Subcutaneous adipose tissue (tissue), 4 donors: ENCODE measurements around the gene EDEM3. TPM values are rescaled to one million over a fixed set of nuclear protein-coding genes. Genes with fewer than 3 reads are reported as not detected.

Experiments
- CTCF ChIP-seq: fragments of 450-650 bp; IDR thresholded peaks from one replicate; pipeline ENCODE4 v1.5.1; 2016; ENCODE audit warnings: low read depth, mild to moderate bottlenecking, control low read depth, antibody characterized with exemption, moderate library complexity
- total RNA-seq, 4 donors: library from RNA; depleted of rRNA; stranded (reverse); fragments of >200 nt; gene quantifications; one replicate each; pipeline ENCODE4 v1.1.0, GENCODE V29; 2016

The EDEM3 gene
- total RNA-seq, 4 donors from 2014 or later: 29.6 to 66.4 (median 44.9) TPM

- no peak for TF ChIP-seq CTCF
Measured at GRCh38 chr1:184664661-184665060, 90.0 kb downstream of the EDEM3 start.

GRCh38 chr1:184664042-184664660 is 90.5 kb downstream of the EDEM3 start:
- TF ChIP-seq CTCF: no peak

- no peak for TF ChIP-seq CTCF
Measured at GRCh38 chr1:184661801-184662200, 92.9 kb downstream of the EDEM3 start.

- no peak for TF ChIP-seq CTCF
Measured at GRCh38 chr1:184660462-184661191, 94.0 kb downstream of the EDEM3 start.

- TF ChIP-seq CTCF: no peak
Measured at GRCh38 chr1:184658055-184658454, 96.6 kb downstream of the EDEM3 start.

- no peak for TF ChIP-seq CTCF
Measured at GRCh38 chr1:184656221-184656620, 98.4 kb downstream of the EDEM3 start.

GRCh38 chr1:184655185-184655584 is 99.5 kb downstream of the EDEM3 start:
- TF ChIP-seq CTCF: no peak
